HG03521 (cell line): ENCODE data around the gene HDDC2.

Experiments
- ATAC-seq: cut with Tn5 transposase; IDR thresholded peaks from one replicate; pipeline ENCODE4 v1.9.1; 2021; ENCODE audit warnings: mild to moderate bottlenecking, moderate library complexity; ENCODE audit not compliant: unreplicated experiment

HDDC2 gene

GRCh38 chr6:125245109-125245508, 56.7 kb downstream of the HDDC2 start:
- ATAC-seq, result no peak

GRCh38 chr6:125237764-125238163, 64.0 kb downstream of the HDDC2 start:
- no peak for ATAC-seq

GRCh38 chr6:125236536-125237327, 65.0 kb downstream of the HDDC2 start:
- no peak for ATAC-seq

- ATAC-seq, result no peak
These were observed 68.6 kb downstream of the HDDC2 start for GRCh38 chr6:125233202-125233601.

GRCh38 chr6:125232466-125232865, 69.3 kb downstream of the HDDC2 start:
- ATAC-seq, result no peak

- no peak for ATAC-seq
These were observed 70.0 kb downstream of the HDDC2 start for GRCh38 chr6:125231574-125232343.

- ATAC-seq, result no peak
These were observed 70.6 kb downstream of the HDDC2 start for GRCh38 chr6:125231133-125231532.

- ATAC-seq, result no peak
These were observed 71.1 kb downstream of the HDDC2 start for GRCh38 chr6:125230674-125231073.

GRCh38 chr6:125228981-125229479, 72.7 kb downstream of the HDDC2 start:
- ATAC-seq, result no peak

GRCh38 chr6:125227244-125227643, 74.5 kb downstream of the HDDC2 start:
- ATAC-seq, result no peak
